A549 treated with ZK216348 at 1 μM for 4 hours (cell line): Measurements from ENCODE around the gene NLRX1. TPM values are rescaled to one million over a fixed set of nuclear protein-coding genes. Genes with fewer than 3 reads are reported as not detected.

Experiments
- total RNA-seq: library from RNA; stranded (reverse); fragments of 200-300 nt; extraction: Qiagen RNA extraction; gene quantifications from 5 replicates; pipeline ENCODE4 v1.2.3, GENCODE V29; 2022; ENCODE audit warnings: low read depth

The NLRX1 gene
- total RNA-seq: 5.9 to 12.5 TPM (median 10.7 TPM) in 5 replicates

GRCh38 chr11:119168471-119169281 lies at the start of gene NLRX1:
Gene NLRX1 (plus strand): TSS chr11:119168725. CDS start chr11:119171404, 2,679 bp downstream.

GRCh38 chr11:119121008-119121810 lies 47.3 kb upstream of the NLRX1 start, which contains the start of gene HINFP:
Gene HINFP (plus strand): TSS chr11:119121580. CDS start chr11:119126945, 5,365 bp downstream.

GRCh38 chr11:119149018-119149785 lies 19.3 kb upstream of the NLRX1 start, which contains the start of gene ABCG4:
Gene ABCG4 (plus strand): TSS chr11:119149052. CDS start chr11:119149966, 914 bp downstream.

GRCh38 chr11:119205574-119206510 lies 37.3 kb downstream of the NLRX1 start, which contains the start of gene CBL:
Gene CBL (plus strand): TSS chr11:119206339. CDS start chr11:119206418, 79 bp downstream.

Other genes with a start within 250 kb of the NLRX1 start
- gene BCL9L, start 242.8 kb upstream of the NLRX1 start, total RNA-seq: 63.1 to 252 TPM (median 184 TPM) in 5 replicates
- 0.37 to 1.5 TPM (median 0.67 TPM) in 5 replicates for gene UPK2, start 212.4 kb upstream of the NLRX1 start, total RNA-seq
- not detected in 5 replicates for gene FOXR1, start 197.0 kb upstream of the NLRX1 start, total RNA-seq
- 11.1 to 20.6 TPM (median 13.1 TPM) in 5 replicates for gene CENATAC, start 170.6 kb upstream of the NLRX1 start, total RNA-seq
- gene RPS25, start 150.4 kb upstream of the NLRX1 start, total RNA-seq: 691 to 1,512 TPM (median 820 TPM) in 5 replicates
- 50.7 to 64.1 TPM (median 59.1 TPM) in 5 replicates for gene TRAPPC4, start 150.0 kb upstream of the NLRX1 start, total RNA-seq
- 7.9 to 11.6 TPM (median 10.8 TPM) in 5 replicates for gene SLC37A4, start 137.8 kb upstream of the NLRX1 start, total RNA-seq
- gene HYOU1, start 111.5 kb upstream of the NLRX1 start, total RNA-seq: 34.1 to 54.5 TPM (median 50.5 TPM) in 5 replicates
- gene VPS11, start 100.9 kb upstream of the NLRX1 start, total RNA-seq: 9.8 to 15.1 TPM (median 13.4 TPM) in 5 replicates
- 40.5 to 49.7 TPM (median 47.6 TPM) in 5 replicates for gene HMBS, start 83.8 kb upstream of the NLRX1 start, total RNA-seq
- 37.5 to 45.6 TPM (median 44.9 TPM) in 5 replicates for gene DPAGT1, start 66.9 kb upstream of the NLRX1 start, total RNA-seq
- 3.6 to 6.6 TPM (median 6.5 TPM) in 5 replicates for gene C2CD2L, start 61.4 kb upstream of the NLRX1 start, total RNA-seq
- gene HINFP, start 47.1 kb upstream of the NLRX1 start, total RNA-seq: 7.5 to 11.2 TPM (median 9.5 TPM) in 5 replicates
- gene ABCG4, start 19.7 kb upstream of the NLRX1 start, total RNA-seq: 0.11 to 0.45 TPM (median 0.33 TPM) in 5 replicates
- 0.15 to 0.16 TPM in 2 of 5 replicates, not detected in the others for gene NHERF4, start 16.8 kb downstream of the NLRX1 start, total RNA-seq
- gene CBL, start 37.6 kb downstream of the NLRX1 start, total RNA-seq: 5.1 to 10.3 TPM (median 8.4 TPM) in 5 replicates
- gene MCAM, start 148.4 kb downstream of the NLRX1 start, total RNA-seq: 7.2 to 12.6 TPM (median 11.3 TPM) in 5 replicates
- gene RNF26, start 165.8 kb downstream of the NLRX1 start, total RNA-seq: 24.5 to 40.8 TPM (median 39.0 TPM) in 5 replicates
- not detected in 5 replicates for gene C1QTNF5, start 172.2 kb downstream of the NLRX1 start, total RNA-seq
- gene MFRP, start 178.0 kb downstream of the NLRX1 start, total RNA-seq: not detected in 5 replicates
- 0.42 to 1.1 TPM (median 0.70 TPM) in 5 replicates for gene USP2, start 213.0 kb downstream of the NLRX1 start, total RNA-seq